Tracheal epithelial cell (primary cell): ENCODE results near the gene GSTT2. TPM values are rescaled to one million over a fixed set of nuclear protein-coding genes. Genes with fewer than 3 reads are reported as not detected.

Experiments
- total RNA-seq: library from RNA; depleted of rRNA; stranded (reverse); fragments of >200 nt; gene quantifications from 2 replicates; pipeline ENCODE4 v1.2.1, GENCODE V29; 2014

Gene GSTT2
- total RNA-seq = not detected in 2 replicates

DNA sequence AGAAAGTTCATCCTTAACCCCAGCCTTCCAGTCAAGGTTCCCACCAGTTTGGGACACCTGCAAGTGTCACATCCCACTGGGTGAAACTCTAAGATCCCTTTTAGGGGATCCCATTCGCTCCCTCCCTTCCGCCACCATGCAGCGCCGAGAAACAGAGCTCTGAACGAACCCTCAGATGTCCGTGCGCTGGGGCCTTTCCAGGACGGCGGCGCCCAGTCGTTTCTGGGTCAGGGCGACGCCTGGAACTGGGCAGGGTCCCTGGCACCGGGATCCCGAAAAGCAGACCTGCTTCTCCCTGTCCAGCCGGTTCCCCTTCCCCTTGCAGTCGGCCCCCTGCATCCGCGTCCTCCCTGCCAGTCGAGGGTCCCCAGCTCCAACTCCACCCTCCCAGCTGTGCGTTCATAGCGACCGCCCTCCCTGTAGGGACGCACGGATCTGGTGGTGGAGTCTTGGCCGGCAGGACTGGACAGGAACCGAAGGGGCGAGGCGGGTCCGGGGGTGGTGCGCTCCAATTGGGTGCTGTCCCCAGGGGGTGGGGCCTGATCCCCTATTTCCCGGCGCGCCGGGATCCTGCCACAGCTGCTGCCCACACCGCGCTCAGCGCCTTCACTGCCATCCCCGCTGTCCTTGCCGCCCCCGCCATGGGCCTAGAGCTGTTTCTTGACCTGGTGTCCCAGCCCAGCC lies at the start of gene GSTT2:
Gene GSTT2, plus strand, starts transcription at position 578 of the 684 bp plus-strand sequence.

DNA sequence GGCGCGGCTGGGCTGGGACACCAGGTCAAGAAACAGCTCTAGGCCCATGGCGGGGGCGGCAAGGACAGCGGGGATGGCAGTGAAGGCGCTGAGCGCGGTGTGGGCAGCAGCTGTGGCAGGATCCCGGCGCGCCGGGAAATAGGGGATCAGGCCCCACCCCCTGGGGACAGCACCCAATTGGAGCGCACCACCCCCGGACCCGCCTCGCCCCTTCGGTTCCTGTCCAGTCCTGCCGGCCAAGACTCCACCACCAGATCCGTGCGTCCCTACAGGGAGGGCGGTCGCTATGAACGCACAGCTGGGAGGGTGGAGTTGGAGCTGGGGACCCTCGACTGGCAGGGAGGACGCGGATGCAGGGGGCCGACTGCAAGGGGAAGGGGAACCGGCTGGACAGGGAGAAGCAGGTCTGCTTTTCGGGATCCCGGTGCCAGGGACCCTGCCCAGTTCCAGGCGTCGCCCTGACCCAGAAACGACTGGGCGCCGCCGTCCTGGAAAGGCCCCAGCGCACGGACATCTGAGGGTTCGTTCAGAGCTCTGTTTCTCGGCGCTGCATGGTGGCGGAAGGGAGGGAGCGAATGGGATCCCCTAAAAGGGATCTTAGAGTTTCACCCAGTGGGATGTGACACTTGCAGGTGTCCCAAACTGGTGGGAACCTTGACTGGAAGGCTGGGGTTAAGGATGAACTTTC lies 18.7 kb upstream of the GSTT2 start, which contains the start of gene GSTT2B:
Gene GSTT2B, minus strand, starts transcription at position 112 of the 688 bp plus-strand sequence. Its CDS starts 64 bp downstream, at position 48.

DNA sequence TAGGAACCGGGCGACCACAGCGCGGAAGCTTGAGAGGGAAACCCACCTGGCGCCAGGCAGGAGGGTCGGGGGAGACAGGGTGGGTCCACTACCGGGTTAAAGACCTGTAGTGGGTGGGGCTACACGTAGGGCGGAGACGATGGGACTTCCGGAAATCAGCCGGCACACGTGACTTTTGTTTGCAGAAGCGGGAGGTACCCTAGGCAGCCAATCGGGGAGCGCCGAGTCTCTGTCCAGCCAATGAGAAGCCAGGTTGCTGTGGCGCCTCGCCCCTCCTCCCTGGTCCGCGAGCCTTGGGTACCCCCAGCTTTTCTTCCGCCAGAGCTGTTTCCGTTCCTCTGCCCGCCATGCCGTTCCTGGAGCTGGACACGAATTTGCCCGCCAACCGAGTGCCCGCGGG lies 13.4 kb upstream of the GSTT2 start, which contains the start of gene DDTL:
Gene DDTL, plus strand, starts transcription at position 321 of the 400 bp plus-strand sequence. Its CDS starts 27 bp downstream, at position 348.

DNA sequence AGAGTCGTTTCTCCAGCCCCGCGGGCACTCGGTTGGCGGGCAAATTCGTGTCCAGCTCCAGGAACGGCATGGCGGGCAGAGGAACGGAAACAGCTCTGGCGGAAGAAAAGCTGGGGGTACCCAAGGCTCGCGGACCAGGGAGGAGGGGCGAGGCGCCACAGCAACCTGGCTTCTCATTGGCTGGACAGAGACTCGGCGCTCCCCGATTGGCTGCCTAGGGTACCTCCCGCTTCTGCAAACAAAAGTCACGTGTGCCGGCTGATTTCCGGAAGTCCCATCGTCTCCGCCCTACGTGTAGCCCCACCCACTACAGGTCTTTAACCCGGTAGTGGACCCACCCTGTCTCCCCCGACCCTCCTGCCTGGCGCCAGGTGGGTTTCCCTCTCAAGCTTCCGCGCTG lies 5.6 kb upstream of the GSTT2 start, which contains the start of gene DDT:
Gene DDT, minus strand, starts transcription at position 97 of the 400 bp plus-strand sequence. Its CDS starts 27 bp downstream, at position 70.

DNA sequence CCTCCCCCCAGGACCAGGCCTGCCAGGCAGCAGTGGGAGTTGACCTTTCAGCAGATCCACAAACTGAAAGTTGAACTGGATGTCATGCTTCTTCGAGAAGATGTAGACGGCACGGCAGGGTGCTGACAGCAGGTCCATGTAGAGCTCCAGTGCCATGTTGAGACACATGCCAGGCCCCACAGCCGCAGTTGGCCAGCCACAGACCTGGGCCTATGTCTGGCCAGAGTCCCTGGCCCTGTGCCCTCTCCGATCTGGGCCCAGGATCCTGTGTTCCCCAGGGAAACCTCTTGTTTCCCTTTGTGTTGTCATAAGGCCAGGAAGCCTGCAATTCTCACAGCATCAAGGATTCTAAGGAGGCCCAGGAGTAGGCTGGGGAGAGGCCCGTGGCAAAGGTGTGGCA lies 25.3 kb downstream of the GSTT2 start, which contains the start of gene GSTT4:
Gene GSTT4, minus strand, starts transcription at position 253 of the 400 bp plus-strand sequence. Its CDS starts 97 bp downstream, at position 156.

Other genes with a start within 250 kb of the GSTT2 start
- 0.85 and 1.9 TPM in 2 replicates for gene ZNF70, start 229.0 kb upstream of the GSTT2 start, total RNA-seq
- 1.2 TPM in 1 of 2 replicates, not detected in the other for gene VPREB3, start 225.7 kb upstream of the GSTT2 start, total RNA-seq
- gene C22orf15, start 217.1 kb upstream of the GSTT2 start, total RNA-seq = not detected in 2 replicates
- gene CHCHD10, start 212.2 kb upstream of the GSTT2 start, total RNA-seq = 8.1 and 9.2 TPM in 2 replicates
- gene MMP11, start 207.3 kb upstream of the GSTT2 start, total RNA-seq = 3.4 TPM in 2 replicates
- gene SMARCB1, start 193.2 kb upstream of the GSTT2 start, total RNA-seq = 23.1 and 26.2 TPM in 2 replicates
- 1.2 TPM in 1 of 2 replicates, not detected in the other for gene DERL3, start 141.1 kb upstream of the GSTT2 start, total RNA-seq
- 8.3 and 11.1 TPM in 2 replicates for gene SLC2A11, start 122.3 kb upstream of the GSTT2 start, total RNA-seq
- 383 and 403 TPM in 2 replicates for gene MIF, start 85.8 kb upstream of the GSTT2 start, total RNA-seq
- 1.9 and 3.0 TPM in 2 replicates for gene GSTT2B, start 18.9 kb upstream of the GSTT2 start, total RNA-seq
- gene DDTL, start 13.2 kb upstream of the GSTT2 start, total RNA-seq = 0.43 TPM in 1 of 2 replicates, not detected in the other
- 98.9 and 118 TPM in 2 replicates for gene DDT, start 5.7 kb upstream of the GSTT2 start, total RNA-seq
- not detected in 2 replicates for gene GSTT4, start 25.3 kb downstream of the GSTT2 start, total RNA-seq
- 17.6 and 22.2 TPM in 2 replicates for gene CABIN1, start 31.2 kb downstream of the GSTT2 start, total RNA-seq
- 0.24 TPM in 1 of 2 replicates, not detected in the other for gene SUSD2, start 201.4 kb downstream of the GSTT2 start, total RNA-seq